Hepatocyte (in vitro differentiated cells): Measurements from ENCODE around the gene TRPM2. TPM values are rescaled to one million over a fixed set of nuclear protein-coding genes. Genes with fewer than 3 reads are reported as not detected.

Experiments
- DNase-seq: peaks from one replicate; pipeline ENCODE4 v3.0.0-alpha.2; 2016; ENCODE audit warnings: low spot score
- H2AFZ ChIP-seq: fragments of 200-600 bp; sonication (generic); 2 replicates; pipeline ENCODE4 v1.6.0; 2016; ENCODE audit warnings: antibody characterized with exemption, mild to moderate bottlenecking
- H3K27ac ChIP-seq: fragments of 200-600 bp; sonication (generic); 2 replicates; pipeline ENCODE4 v1.5.1; 2016; ENCODE audit warnings: mild to moderate bottlenecking
- H3K27me3 ChIP-seq: fragments of 200-600 bp; sonication (generic); 2 replicates; pipeline ENCODE4 v1.6.1; 2016
- H3K36me3 ChIP-seq: fragments of 200-600 bp; sonication (generic); replicated peaks from 2 replicates; pipeline ENCODE4 v1.5.1; 2016; ENCODE audit warnings: low read depth; ENCODE audit not compliant: insufficient read depth
- H3K4me1 ChIP-seq: fragments of 200-600 bp; sonication (generic); 2 replicates; pipeline ENCODE4 v1.5.1; 2016; ENCODE audit warnings: mild to moderate bottlenecking, moderate library complexity; ENCODE audit not compliant: insufficient read depth
- H3K4me2 ChIP-seq: fragments of 200-600 bp; sonication (generic); 2 replicates; pipeline ENCODE4 v1.6.0; 2016
- H3K4me3 ChIP-seq: fragments of 200-600 bp; sonication (generic); 2 replicates; pipeline ENCODE4 v1.5.1; 2016; ENCODE audit warnings: mild to moderate bottlenecking
- H3K79me2 ChIP-seq: fragments of 200-600 bp; sonication (generic); 2 replicates; pipeline ENCODE4 v1.6.0; 2017; ENCODE audit warnings: mild to moderate bottlenecking
- H3K9me2 ChIP-seq: fragments of 200-600 bp; sonication (generic); replicated peaks from 2 replicates; pipeline ENCODE4 v1.6.0; 2017; ENCODE audit warnings: mild to moderate bottlenecking; ENCODE audit not compliant: insufficient read depth
- H3K9me3 ChIP-seq: fragments of 200-600 bp; sonication (generic); 2 replicates; pipeline ENCODE4 v1.5.1; 2016; ENCODE audit warnings: low read depth, mild to moderate bottlenecking
- H4K20me1 ChIP-seq: fragments of 200-600 bp; sonication (generic); 2 replicates; pipeline ENCODE4 v1.6.0; 2016; ENCODE audit warnings: mild to moderate bottlenecking; ENCODE audit not compliant: insufficient read depth, poor library complexity, severe bottlenecking
- EZH2 ChIP-seq: fragments of 200-600 bp; sonication (generic); IDR thresholded peaks from 2 replicates; pipeline ENCODE4 v1.6.1; 2016; ENCODE audit warnings: antibody characterized with exemption, mild to moderate bottlenecking, borderline replicate concordance
- EZH2phosphoT487 ChIP-seq: fragments of 200-600 bp; sonication (generic); IDR thresholded peaks from one replicate; pipeline ENCODE4 v1.6.1; 2018; ENCODE audit warnings: antibody characterized with exemption, mild to moderate bottlenecking, low read depth, moderate library complexity; ENCODE audit not compliant: unreplicated experiment, severe bottlenecking
- WGBS: methylation state at CpG from one replicate; pipeline ENCODE4 v1.1.6; 2016; ENCODE audit warnings: low lambda C conversion rate; ENCODE audit errors: missing lambda C conversion rate; 5-methylcytosine and 5-hydroxymethylcytosine counted together
- polyA plus RNA-seq: library from polyadenylated mRNA; unstranded; fragments of >200 nt; fragmentation: Nextera tagmentation; extraction: Ambion mirVana; gene quantifications from 2 replicates; pipeline ENCODE4 v1.2.1, GENCODE V29; 2016
- total RNA-seq: library from RNA; depleted of rRNA; stranded (reverse); fragments of >200 nt; gene quantifications from 2 replicates; pipeline ENCODE4 v1.2.3, GENCODE V29; 2014
- TF ChIP-seq, protein P1 (sequence below): fragments of 200-600 bp; sonication (generic); IDR thresholded peaks from 2 replicates; pipeline ENCODE4 v1.5.1; 2016; ENCODE audit warnings: antibody characterized with exemption, mild to moderate bottlenecking; ENCODE audit not compliant: poor library complexity

Gene TRPM2
- total and polyA plus RNA-seq, 2 experiments from 2014 or later = 0.25 to 0.50 TPM

DNA sequence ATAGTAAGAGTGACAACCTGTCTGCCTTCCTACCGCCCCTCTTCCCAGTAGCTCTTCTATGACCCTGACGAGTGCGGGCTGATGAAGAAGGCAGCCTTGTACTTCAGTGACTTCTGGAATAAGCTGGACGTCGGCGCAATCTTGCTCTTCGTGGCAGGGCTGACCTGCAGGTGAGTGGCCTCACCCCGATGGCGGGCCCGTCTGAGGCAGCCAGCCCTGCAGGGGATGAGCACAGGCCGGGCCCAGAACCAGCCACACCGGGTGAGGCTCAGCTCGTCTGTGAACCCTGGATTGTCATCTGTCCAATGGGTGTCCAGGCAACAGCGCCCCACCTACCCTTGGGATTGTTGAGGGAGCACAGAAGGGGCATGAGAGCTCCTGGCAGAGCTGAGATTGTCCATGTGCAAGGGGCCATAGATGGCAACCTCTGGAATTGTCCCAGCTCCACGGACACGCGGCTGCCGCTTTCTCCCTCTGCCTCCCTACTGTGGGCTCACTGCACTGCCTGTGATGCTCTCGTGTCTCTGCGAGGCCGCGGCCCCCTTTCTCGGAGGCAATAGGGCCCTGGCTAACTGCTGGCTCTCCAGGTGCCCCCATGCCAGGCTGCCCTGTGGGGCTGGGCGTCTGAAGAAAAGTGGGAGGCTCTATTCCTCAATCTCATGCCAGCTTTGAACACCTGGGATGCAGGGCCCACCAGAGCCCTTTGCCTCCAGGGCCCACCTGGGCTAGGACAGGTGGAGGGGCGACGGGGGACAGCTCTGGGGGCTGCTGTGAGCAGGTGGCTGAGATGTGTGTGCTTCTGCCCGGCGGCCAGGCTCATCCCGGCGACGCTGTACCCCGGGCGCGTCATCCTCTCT, 51.9 kb downstream of the TRPM2 start:
- Histone ChIP-seq H3K27me3 (no peaks in the 10 kb centered on the region), H2AFZ (no peak overlapping the region), H3K9me2 (no peaks in the 10 kb centered on the region), H4K20me1 (no peaks in the 10 kb centered on the region), H3K4me3 (no peak overlapping the region), H3K79me2 (no peaks in the 10 kb centered on the region), H3K27ac (no peak overlapping the region), H3K36me3 (no peaks in the 10 kb centered on the region), H3K9me3 (no peaks in the 10 kb centered on the region), H3K4me1 (no peaks in the 10 kb centered on the region), H3K4me2 (no peak overlapping the region)
- 91% methylated on average over 32 of the region's 34 CpGs for WGBS
- TF ChIP-seq EZH2 (no peak), EZH2phosphoT487 (no peak)
- TF ChIP-seq, protein P1, sequence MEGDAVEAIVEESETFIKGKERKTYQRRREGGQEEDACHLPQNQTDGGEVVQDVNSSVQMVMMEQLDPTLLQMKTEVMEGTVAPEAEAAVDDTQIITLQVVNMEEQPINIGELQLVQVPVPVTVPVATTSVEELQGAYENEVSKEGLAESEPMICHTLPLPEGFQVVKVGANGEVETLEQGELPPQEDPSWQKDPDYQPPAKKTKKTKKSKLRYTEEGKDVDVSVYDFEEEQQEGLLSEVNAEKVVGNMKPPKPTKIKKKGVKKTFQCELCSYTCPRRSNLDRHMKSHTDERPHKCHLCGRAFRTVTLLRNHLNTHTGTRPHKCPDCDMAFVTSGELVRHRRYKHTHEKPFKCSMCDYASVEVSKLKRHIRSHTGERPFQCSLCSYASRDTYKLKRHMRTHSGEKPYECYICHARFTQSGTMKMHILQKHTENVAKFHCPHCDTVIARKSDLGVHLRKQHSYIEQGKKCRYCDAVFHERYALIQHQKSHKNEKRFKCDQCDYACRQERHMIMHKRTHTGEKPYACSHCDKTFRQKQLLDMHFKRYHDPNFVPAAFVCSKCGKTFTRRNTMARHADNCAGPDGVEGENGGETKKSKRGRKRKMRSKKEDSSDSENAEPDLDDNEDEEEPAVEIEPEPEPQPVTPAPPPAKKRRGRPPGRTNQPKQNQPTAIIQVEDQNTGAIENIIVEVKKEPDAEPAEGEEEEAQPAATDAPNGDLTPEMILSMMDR = no peak
- DNase-seq = no peak

GRCh38 chr21:44405948-44406872, 52.8 kb downstream of the TRPM2 start:
- no peaks in the 10 kb centered on the region for H4K20me1 ChIP-seq
- no peak overlapping the region for H3K4me3 ChIP-seq
- H3K79me2 ChIP-seq = no peaks in the 10 kb centered on the region
- WGBS = 90% methylated on average over 34 of the region's 37 CpGs
- DNase-seq = no peak
- no peaks in the 10 kb centered on the region for H3K36me3 ChIP-seq
- TF ChIP-seq EZH2phosphoT487 (no peak), EZH2 (no peak)
- TF ChIP-seq, protein P1 = no peak
- H3K27ac ChIP-seq = no peak overlapping the region
- no peak overlapping the region for H3K4me2 ChIP-seq
- H3K27me3 ChIP-seq = no peaks in the 10 kb centered on the region
- H3K9me2 ChIP-seq = no peaks in the 10 kb centered on the region
- no peaks in the 10 kb centered on the region for H3K4me1 ChIP-seq
- no peaks in the 10 kb centered on the region for H3K9me3 ChIP-seq
- H2AFZ ChIP-seq = no peak overlapping the region

GRCh38 chr21:44406953-44407352, 53.5 kb downstream of the TRPM2 start:
- 76% methylated on average over 6 of the region's 8 CpGs for WGBS
- TF ChIP-seq, protein P1 = no peak
- TF ChIP-seq EZH2phosphoT487 (no peak), EZH2 (no peak)
- Histone ChIP-seq H3K9me2 (no peaks in the 10 kb centered on the region), H3K79me2 (no peaks in the 10 kb centered on the region), H3K4me3 (no peak overlapping the region), H3K27ac (no peak overlapping the region), H3K36me3 (no peaks in the 10 kb centered on the region), H2AFZ (no peak overlapping the region), H3K4me1 (no peaks in the 10 kb centered on the region), H3K9me3 (no peaks in the 10 kb centered on the region), H3K4me2 (no peak overlapping the region), H3K27me3 (no peaks in the 10 kb centered on the region), H4K20me1 (no peaks in the 10 kb centered on the region)
- DNase-seq = no peak
